ENCODE results near the gene DCAF4.

DCAF4 gene

GRCh38 chr14:72894623-72895378, 31.5 kb upstream of the DCAF4 start:
- DNase-seq: peak in 1 of 2 donors; percentile 11

- DNase-seq: no peak
Measured at GRCh38 chr14:72898448-72898847, 27.8 kb upstream of the DCAF4 start.

GRCh38 chr14:72901361-72901760, 24.9 kb upstream of the DCAF4 start:
- DNase-seq: no peak

- DNase-seq: no peak
Measured at GRCh38 chr14:72902801-72903530, 23.3 kb upstream of the DCAF4 start.

- DNase-seq: no peak
Measured at GRCh38 chr14:72903716-72904115, 22.5 kb upstream of the DCAF4 start.

- DNase-seq: no peak
Measured at GRCh38 chr14:72904218-72904617, 22.0 kb upstream of the DCAF4 start.

- peak; percentile 64 to 75 for DNase-seq
Measured at GRCh38 chr14:72904840-72905561, 21.3 kb upstream of the DCAF4 start.

- DNase-seq: no peak
Measured at GRCh38 chr14:72906316-72906715, 19.9 kb upstream of the DCAF4 start.

- DNase-seq: no peak
Measured at GRCh38 chr14:72906879-72907278, 19.4 kb upstream of the DCAF4 start.

- DNase-seq: no peak
Measured at GRCh38 chr14:72907886-72908285, 18.4 kb upstream of the DCAF4 start.

- DNase-seq: no peak
Measured at GRCh38 chr14:72909163-72909562, 17.1 kb upstream of the DCAF4 start.

GRCh38 chr14:72913809-72914208, 12.5 kb upstream of the DCAF4 start:
- DNase-seq: no peak

GRCh38 chr14:72916174-72916573, 10.1 kb upstream of the DCAF4 start:
- DNase-seq: no peak

GRCh38 chr14:72917094-72917802, 9.0 kb upstream of the DCAF4 start:
- no peak for DNase-seq

- DNase-seq: no peak
Measured at GRCh38 chr14:72920008-72920407, 6.3 kb upstream of the DCAF4 start.

GRCh38 chr14:72921396-72921795, 4.9 kb upstream of the DCAF4 start:
- no peak for DNase-seq

- no peak for DNase-seq
Measured at GRCh38 chr14:72924337-72924736, 1.9 kb upstream of the DCAF4 start.

GRCh38 chr14:72925171-72925759, 999 bp upstream of the DCAF4 start:
- no peak for DNase-seq

GRCh38 chr14:72925815-72926291, 411 bp upstream of the DCAF4 start:
- no peak for DNase-seq

- no peak for DNase-seq
Measured at GRCh38 chr14:72928872-72929271, 2.6 kb downstream of the DCAF4 start.

- no peak for DNase-seq
Measured at GRCh38 chr14:72929316-72930080, 3.2 kb downstream of the DCAF4 start.

- DNase-seq: no peak
Measured at GRCh38 chr14:72932893-72933292, 6.6 kb downstream of the DCAF4 start.

Data from CD4-positive, alpha-beta T cell treated with Interleukin-4 for 1 hour (primary cell).